GM12878 (cell line): ENCODE results near the gene RARA. TPM values are rescaled to one million over a fixed set of nuclear protein-coding genes. Genes with fewer than 3 reads are reported as not detected.

ENCODE experiments used
- ATAC-seq: fragments of 200-7000 bp; cut with Tn5 transposase; 3 replicates; pipeline ENCODE4 v1.9.1; 2020; ENCODE audit warnings: mild to moderate bottlenecking, moderate library complexity
- BruUV-seq: library from RNA; stranded (reverse); fragments of 400-500 nt; replicated peaks from 2 replicates; lab custom pipeline; 2021; lab: Mats Ljungman, UMichigan
- CTCF ChIA-PET: fragments of 300-600 bp; sonication (Branson Sonifier 250); formaldehyde crosslinking; extraction: SDS; loops from one replicate; lab custom pipeline; 2021; ENCODE audit warnings: inconsistent platforms; lab: Yijun Ruan, JAX
- POLR2A ChIA-PET: fragments of 350-600 bp; formaldehyde crosslinking; extraction: SDS; loops from one replicate; lab custom pipeline; 2021; ENCODE audit warnings: inconsistent platforms; lab: Charles Lee
- RAD21 ChIA-PET: fragments of 300-600 bp; sonication (Branson Sonifier 250); formaldehyde crosslinking; loops from one replicate; lab custom pipeline; 2023; ENCODE audit warnings: antibody characterized with exemption; ENCODE audit not compliant: unreplicated experiment; lab: Charles Lee
- SMC1A ChIA-PET: fragments of 300-600 bp; sonication (Branson Sonifier 250); formaldehyde crosslinking; loops from one replicate; lab custom pipeline; 2023; ENCODE audit not compliant: unreplicated experiment, uncharacterized antibody; lab: Charles Lee
- DNase-seq: peaks from one replicate; pipeline ENCODE4 v3.0.0-alpha.2; 2011; ENCODE audit warnings: low read depth, low spot score
- FAIRE-seq: peaks from 3 replicates; lab custom pipeline; 2011; peaks lifted over from hg19 to GRCh38; lab: Jason Lieb, UNC
- H2AFZ ChIP-seq: 2 replicates; pipeline ENCODE4 v1.6.0; 2011; ENCODE audit warnings: low read depth, low read length, control low read depth; ENCODE audit not compliant: control insufficient read depth
- H3K27ac ChIP-seq: 2 replicates; pipeline ENCODE4 v1.5.1; 2011; ENCODE audit warnings: control low read depth; ENCODE audit not compliant: control insufficient read depth, insufficient read depth
- H3K27me3 ChIP-seq, 2 experiments: replicated peaks in 1 of 2; 2 replicates each; pipeline versions ENCODE4 v1.6.0 to v1.6.1; 2011; ENCODE audit warnings: low read length in 1 of 2; ENCODE audit not compliant: control insufficient read depth in 2 of 2, insufficient read depth in 2 of 2
- H3K36me3 ChIP-seq, 2 experiments: 2 replicates each; pipeline ENCODE4 v1.5.1; 2011; ENCODE audit warnings: low read length in 1 of 2; ENCODE audit not compliant: control insufficient read depth in 2 of 2, insufficient read depth in 2 of 2
- H3K4me1 ChIP-seq: 2 replicates; pipeline ENCODE4 v1.6.1; 2011; ENCODE audit warnings: mild to moderate bottlenecking, low read length, moderate library complexity, mixed read lengths; ENCODE audit not compliant: control insufficient read depth, insufficient read depth
- H3K4me2 ChIP-seq: 2 replicates; pipeline ENCODE4 v1.6.0; 2011; ENCODE audit warnings: control low read depth; ENCODE audit not compliant: control insufficient read depth, insufficient read depth
- H3K4me3 ChIP-seq: fragments of 200-600 bp; sonication (generic); 2 replicates; pipeline ENCODE4 v1.5.1; 2016
- H3K79me2 ChIP-seq: 2 replicates; pipeline ENCODE4 v1.6.0; 2011; ENCODE audit warnings: low read length; ENCODE audit not compliant: control insufficient read depth, insufficient read depth
- H3K9ac ChIP-seq: 2 replicates; pipeline ENCODE4 v1.8.0; 2011; ENCODE audit warnings: low read length, control low read depth, mixed read lengths; ENCODE audit not compliant: control insufficient read depth, insufficient read depth
- H3K9me3 ChIP-seq: replicated peaks from 3 replicates; pipeline ENCODE4 v1.5.1; 2011; ENCODE audit warnings: mild to moderate bottlenecking, low read length; ENCODE audit not compliant: control insufficient read depth, insufficient read depth
- H4K20me1 ChIP-seq: 2 replicates; pipeline ENCODE4 v1.6.0; 2011; ENCODE audit not compliant: control insufficient read depth, insufficient read depth
- BRCA1 ChIP-seq: IDR thresholded peaks from 2 replicates; pipeline ENCODE4 v1.6.1; 2011; ENCODE audit warnings: low read depth, low read length, improper control_type of control experiment
- CUX1 ChIP-seq: IDR thresholded peaks from 2 replicates; pipeline ENCODE4 v1.6.1; 2012; ENCODE audit warnings: improper control_type of control experiment, low read depth, low read length; ENCODE audit not compliant: insufficient replicate concordance
- DPF2 ChIP-seq: fragments of 450-650 bp; IDR thresholded peaks from 2 replicates; pipeline ENCODE4 v1.6.1; 2017; ENCODE audit warnings: mild to moderate bottlenecking
- IKZF2 ChIP-seq, 2 experiments: fragments of 450-650 bp; IDR thresholded peaks; 2 replicates each; pipeline ENCODE4 v1.6.1; 2017; ENCODE audit warnings: mild to moderate bottlenecking in 2 of 2, moderate library complexity in 2 of 2
- JUNB ChIP-seq: IDR thresholded peaks from 2 replicates; pipeline ENCODE4 v1.6.1; 2016; ENCODE audit warnings: antibody characterized with exemption, mild to moderate bottlenecking
- SREBF1 ChIP-seq: IDR thresholded peaks from 2 replicates; pipeline ENCODE4 v1.6.1; 2012; ENCODE audit warnings: mild to moderate bottlenecking, low read length
- WGBS: methylation state at CpG from one replicate; pipeline ENCODE4 v1.1.6; 2016; ENCODE audit warnings: low lambda C conversion rate; ENCODE audit not compliant: insufficient replicate concordance, insufficient coverage; ENCODE audit errors: missing lambda C conversion rate; 5-methylcytosine and 5-hydroxymethylcytosine counted together
- in situ Hi-C: fragments of 300-500 bp; cut with MboI; formaldehyde crosslinking; loops from 9 replicates; pipeline ENCODE4 v1.14.3; 2018; ENCODE audit warnings: mixed read lengths
- intact Hi-C: fragments of 100-400 bp; cut with micrococcal nuclease; formaldehyde crosslinking; loops from one replicate; pipeline ENCODE4 v1.14.2; 2022; ENCODE audit not compliant: unreplicated experiment
- polyA plus RNA-seq, 11 experiments: library from polyadenylated mRNA; depleted of rRNA in 4 of 11; unstranded in 6 of 11; stranded (reverse) in 5 of 11; fragments of >200 nt; fragmentation: Nextera tagmentation in 4 of 11; fragmentation: Illumina TruSeq in 1 of 11; extraction: Ambion mirVana in 4 of 11; extraction: Trizol in 1 of 11; gene quantifications; 1 replicate in 1 of 11; 2 replicates in 10 of 11; pipeline versions ENCODE4 v1.2.1 to v1.2.3, GENCODE V29; 2011 to 2016; ENCODE audit warnings: inconsistent platforms in 2 of 11, missing spikeins in 2 of 11, low read depth in 1 of 11
- total RNA-seq, 4 experiments: library from RNA; depleted of rRNA in 3 of 4; stranded (reverse); fragments of >200 nt in 3 of 4; fragmentation: Illumina TruSeq in 1 of 4; extraction: Trizol in 1 of 4; gene quantifications; 2 replicates each; pipeline versions ENCODE4 v1.2.1 to v1.2.3, GENCODE V29; 2013 to 2021

RARA gene
- total and polyA plus RNA-seq, 10 of the 15 experiments (the other 5 are each of a cell fraction or from before 2014, with no cell fraction given) = 0.13 to 33.6 (median 13.6) TPM

- no TSS peak for BruUV-seq
- peak overlapping the region; percentile 71 for H3K4me2 ChIP-seq
- no peak overlapping the region; the same call in 1 of the 2 replicates for H2AFZ ChIP-seq
- ATAC-seq (peak; percentile 11; the same call in 2 of the 3 replicates), DNase-seq (no peak), FAIRE-seq (no peak)
- POLR2A ChIA-PET = interaction anchor here (0.6 to 9.8 kb wide), 8 partner anchors 12 to 1356 kb away, joined by 3 to 123 read pairs (median 4); partner anchors contain the start of gene WIPF2
- RAD21 ChIA-PET = interaction anchor here (1.0 to 18.7 kb wide), 6 partner anchors 8 to 199 kb away, joined by 3 to 271 read pairs (median 5); no protein-coding TSS in a partner anchor
- SMC1A ChIA-PET = interaction anchor here (0.9 to 11.2 kb wide), 9 partner anchors 9 to 223 kb away, joined by 3 to 172 read pairs (median 4); partner anchors contain the start of gene WIPF2
- no peaks in the 10 kb centered on the region for H3K9me3 ChIP-seq
- peak overlapping the region; percentile 72 for H3K27ac ChIP-seq
- in situ Hi-C loops = no loop called here
- H3K9ac ChIP-seq = peak overlapping the region; percentile 42; the same call in 1 of the 2 replicates
- peaks cover 69% of the 10 kb centered on the region for H3K4me1 ChIP-seq
- CTCF ChIA-PET = interaction anchor here (0.5 to 10.6 kb wide), 11 partner anchors 8 to 304 kb away, joined by 3 to 311 read pairs (median 5); no protein-coding TSS in a partner anchor
- intact Hi-C loops = loop anchor here (10.0 kb wide), 1 partner anchor 103 kb away; the partner anchor contains the start of gene TOP2A
- H3K4me3 ChIP-seq = peak overlapping the region; percentile 10; the same call in 1 of the 2 replicates
- no peaks in the 10 kb centered on the region for H4K20me1 ChIP-seq
- H3K36me3 ChIP-seq = no peaks in the 10 kb centered on the region; a peak in 1 of 4 replicates
- no peaks in the 10 kb centered on the region; the same call in none of the 2 replicates for H3K79me2 ChIP-seq
- TF ChIP-seq CUX1 = no peak
- no peak for TF ChIP-seq JUNB
- 0 out of 2 replicates have a peak, but pooled peaks have one; percentile 19 for TF ChIP-seq DPF2
- TF ChIP-seq SREBF1 = no peak
- peak in 1 of 2 experiments; percentile 39; a peak in 1 of 4 replicates for TF ChIP-seq IKZF2 (IDR thresholded peaks at IDR 0.05)
- no peak for TF ChIP-seq BRCA1
- WGBS = 33% methylated on average over 2 of the region's 2 CpGs
- no peaks in the 10 kb centered on the region for H3K27me3 ChIP-seq
These were observed 2.6 kb downstream of the RARA start for GRCh38 chr17:40311575-40311974.
